CD8-positive, alpha-beta memory T cell (primary cell): ENCODE results near the gene IL23R. TPM values are rescaled to one million over a fixed set of nuclear protein-coding genes. Genes with fewer than 3 reads are reported as not detected.
A peak's percentile ranks its signal among the peaks of the same experiment; 100 is the strongest.

Experiments used
- CTCF ChIA-PET: fragments of 350-600 bp; sonication (Branson Sonifier 250); formaldehyde crosslinking; loops from one replicate; lab custom pipeline; 2021; ENCODE audit warnings: antibody characterized with exemption; lab: Charles Lee
- POLR2A ChIA-PET: fragments of 350-600 bp; sonication (Branson Sonifier 250); formaldehyde crosslinking; loops from one replicate; lab custom pipeline; 2021; ENCODE audit warnings: antibody characterized with exemption; lab: Charles Lee
- DNase-seq, 5 donors: peaks; one replicate each; pipeline versions ENCODE4 v3.0.0 to v3.0.0-alpha.2; 2020 to 2022; ENCODE audit warnings: mixed read lengths in 1 of 5
- H3K27ac ChIP-seq: one replicate; pipeline ENCODE4 v1.7.0; 2013; ENCODE audit warnings: low read depth, mild to moderate bottlenecking, low read length, moderate library complexity
- H3K27me3 ChIP-seq: 2 replicates; pipeline ENCODE4 v1.7.0; 2013; ENCODE audit warnings: low read length, mild to moderate bottlenecking; ENCODE audit not compliant: insufficient read depth, poor library complexity, severe bottlenecking
- H3K36me3 ChIP-seq: 2 replicates; pipeline ENCODE4 v1.7.0; 2013; ENCODE audit warnings: mild to moderate bottlenecking, low read length, moderate library complexity; ENCODE audit not compliant: insufficient read depth
- H3K4me1 ChIP-seq: 2 replicates; pipeline ENCODE4 v1.7.0; 2013; ENCODE audit warnings: mild to moderate bottlenecking, low read length, moderate library complexity; ENCODE audit not compliant: insufficient read depth
- H3K4me3 ChIP-seq: 2 replicates; pipeline ENCODE4 v1.7.0; 2013; ENCODE audit warnings: mild to moderate bottlenecking, low read length
- H3K9me3 ChIP-seq: 2 replicates; pipeline ENCODE4 v1.7.0; 2013; ENCODE audit warnings: mild to moderate bottlenecking, low read length
- H3K27ac Mint-ChIP-seq, 8 donors: one replicate each; pipeline ENCODE4 v1.8.0; 2020 to 2021; ENCODE audit warnings: mixed read lengths in 8 of 8, mild to moderate bottlenecking in 6 of 8, inconsistent platforms in 3 of 8, moderate library complexity in 3 of 8
- H3K27me3 Mint-ChIP-seq, 2 donors: one replicate each; pipeline ENCODE4 v1.8.0; 2020 to 2021; ENCODE audit warnings: mixed read lengths in 2 of 2, mild to moderate bottlenecking in 1 of 2, moderate library complexity in 1 of 2
- H3K36me3 Mint-ChIP-seq, 3 donors: one replicate each; pipeline ENCODE4 v1.8.0; 2020 to 2021; ENCODE audit warnings: mixed read lengths in 3 of 3, inconsistent platforms in 1 of 3, mild to moderate bottlenecking in 1 of 3
- H3K4me1 Mint-ChIP-seq, 3 donors: one replicate each; pipeline ENCODE4 v1.8.0; 2020 to 2021; ENCODE audit warnings: mixed read lengths in 3 of 3, inconsistent platforms in 1 of 3, mild to moderate bottlenecking in 1 of 3
- H3K4me3 Mint-ChIP-seq, 7 donors: one replicate each; pipeline ENCODE4 v1.8.0; 2020 to 2021; ENCODE audit warnings: mixed read lengths in 7 of 7, mild to moderate bottlenecking in 6 of 7, moderate library complexity in 4 of 7, inconsistent platforms in 2 of 7
- H3K9me3 Mint-ChIP-seq, 5 donors: one replicate each; pipeline ENCODE4 v1.8.0; 2020 to 2022; ENCODE audit warnings: mixed read lengths in 5 of 5, mild to moderate bottlenecking in 3 of 5, moderate library complexity in 2 of 5, inconsistent platforms in 1 of 5
- polyA plus RNA-seq: library from polyadenylated mRNA; unstranded; fragments of 300-500 nt; fragmentation: Illumina TruSeq; gene quantifications from one replicate; pipeline ENCODE4 v1.2.3, GENCODE V29; 2021
- total RNA-seq, 2 experiments: library from RNA; stranded (reverse); gene quantifications; one replicate each; pipeline ENCODE4 v1.2.3, GENCODE V29; 2021

Gene IL23R
- total and polyA plus RNA-seq, 3 experiments from 2014 or later, result 1.6 to 9.2 (median 1.7) TPM

DNA sequence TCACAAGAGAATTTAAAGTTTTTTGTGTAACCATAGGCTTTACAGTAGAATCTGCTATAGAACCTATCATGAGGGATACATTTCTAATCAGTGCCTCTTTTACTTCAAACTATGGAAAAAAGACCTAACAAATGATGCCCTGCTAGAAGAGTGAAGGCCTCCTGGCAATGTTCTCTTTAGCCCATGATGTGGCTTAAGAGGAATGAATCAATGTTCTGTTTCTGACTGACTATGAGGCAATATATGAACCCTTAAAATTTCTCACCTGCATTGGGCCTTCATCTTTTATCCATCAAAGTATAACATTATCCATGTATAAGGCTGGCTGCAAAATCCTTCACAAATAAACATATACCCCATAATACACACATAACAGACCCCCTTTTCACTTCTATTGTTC, 75.8 kb downstream of the IL23R start:
- CTCF ChIA-PET, result interaction anchor here (0.9 kb wide), 1 partner anchor 258 kb away, joined by 3 read pairs; no protein-coding TSS in a partner anchor
- Mint-ChIP-seq H3K9me3 (peaks cover 0 to 3% (median 0%) of the 10 kb centered on the region in 5 donors), H3K4me3 (no peak overlapping the region), H3K27ac (peak overlapping the region in 1 of 8 donors; percentile 4), H3K27me3 (peaks cover 0 to 1% of the 10 kb centered on the region in 2 donors), H3K4me1 (peaks cover 0 to 3% (median 0%) of the 10 kb centered on the region in 3 donors), H3K36me3 (peaks cover 0 to 22% (median 1%) of the 10 kb centered on the region in 3 donors)
- no peak overlapping the region for H3K4me3 ChIP-seq
- POLR2A ChIA-PET, result no interaction called here
- no peaks in the 10 kb centered on the region for H3K4me1 ChIP-seq
- H3K36me3 ChIP-seq, result no peaks in the 10 kb centered on the region
- H3K27ac ChIP-seq, result no peak overlapping the region
- no peak for DNase-seq
- H3K9me3 ChIP-seq, result no peaks in the 10 kb centered on the region
- no peaks in the 10 kb centered on the region for H3K27me3 ChIP-seq

DNA sequence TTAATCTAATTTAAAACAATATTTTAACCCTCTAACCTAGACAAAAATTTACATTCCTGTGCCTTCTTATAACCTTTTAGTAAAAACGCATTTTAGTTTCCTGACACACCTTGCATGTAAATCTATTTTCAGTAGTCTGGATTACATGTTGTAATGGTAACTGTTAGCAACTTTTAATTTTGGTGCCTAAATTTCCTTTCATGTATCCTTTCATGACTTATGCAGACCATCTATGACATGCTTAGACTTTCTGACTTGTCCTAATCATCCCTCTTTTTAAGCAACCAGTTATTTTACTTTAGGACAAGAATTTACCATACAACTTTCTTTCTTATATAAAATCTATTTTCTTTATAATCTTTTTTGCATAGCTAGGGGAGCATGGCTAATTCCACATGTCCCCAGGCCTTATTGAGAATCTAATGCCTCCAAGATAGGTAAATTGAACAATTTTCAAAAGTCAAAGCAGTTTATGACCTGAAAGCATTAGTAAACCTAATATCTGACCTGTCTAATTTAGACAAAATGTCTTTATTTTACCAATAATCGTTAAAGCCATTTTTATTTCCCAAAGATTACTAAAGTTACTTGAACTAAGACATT, 83.9 kb downstream of the IL23R start:
- Mint-ChIP-seq H3K4me1 (peaks cover 0 to under 1% (median 0%) of the 10 kb centered on the region in 3 donors), H3K27me3 (peaks cover 4 to 16% of the 10 kb centered on the region in 2 donors), H3K27ac (no peak overlapping the region), H3K36me3 (peaks cover 2 to 25% (median 2%) of the 10 kb centered on the region in 3 donors), H3K9me3 (peaks cover 6 to 9% (median 7%) of the 10 kb centered on the region in 5 donors), H3K4me3 (no peak overlapping the region)
- H3K27me3 ChIP-seq, result no peaks in the 10 kb centered on the region
- DNase-seq, result no peak
- H3K4me3 ChIP-seq, result no peak overlapping the region
- H3K27ac ChIP-seq, result no peak overlapping the region
- H3K36me3 ChIP-seq, result no peaks in the 10 kb centered on the region
- ChIA-PET CTCF (no interaction called here), POLR2A (no interaction called here)
- no peaks in the 10 kb centered on the region for H3K9me3 ChIP-seq
- no peaks in the 10 kb centered on the region for H3K4me1 ChIP-seq

DNA sequence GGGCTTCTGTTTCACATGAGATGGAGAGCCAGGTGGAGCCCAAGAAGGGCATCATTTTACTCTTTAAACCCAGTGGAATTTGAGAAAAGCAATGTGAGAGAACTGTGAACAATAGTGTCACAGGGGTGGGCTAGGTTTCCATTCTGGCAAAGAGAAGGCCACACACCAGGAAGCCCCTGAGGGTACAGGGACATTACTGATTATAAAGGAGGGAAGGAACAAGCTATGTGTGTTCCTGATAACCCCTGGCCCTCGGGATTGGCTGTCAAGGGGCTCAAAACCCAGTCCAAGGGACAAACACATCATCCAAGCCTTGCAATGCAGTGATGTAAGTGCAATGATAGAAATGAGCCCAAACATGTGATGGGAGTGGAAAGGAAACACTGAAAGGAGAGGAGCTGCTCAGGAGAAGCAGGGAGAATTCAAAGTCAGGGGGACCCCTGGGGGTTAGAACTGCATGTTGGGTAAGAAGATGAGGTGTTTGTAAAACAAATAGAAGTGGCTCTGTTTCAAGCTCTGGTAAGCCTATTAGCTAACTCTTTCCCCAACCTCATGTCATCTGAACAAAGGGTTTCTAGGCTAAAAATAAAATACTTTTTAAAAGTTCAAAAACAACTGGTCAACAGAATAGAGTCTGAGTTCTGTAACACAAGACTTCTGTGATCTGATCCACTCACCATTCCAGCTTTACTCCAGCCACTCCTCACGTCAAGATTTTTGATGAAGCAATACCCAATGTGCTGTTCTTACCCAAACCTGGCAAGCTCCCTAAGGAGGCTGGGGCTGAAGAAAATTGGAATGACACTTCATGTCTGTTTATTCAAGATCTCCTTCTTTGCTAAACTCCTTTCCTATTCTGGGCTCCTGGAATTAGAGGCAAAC, 90.3 kb downstream of the IL23R start:
- Histone ChIP-seq H3K4me1 (peaks cover 1% of the 10 kb centered on the region), H3K27me3 (no peaks in the 10 kb centered on the region), H3K27ac (no peak overlapping the region), H3K4me3 (no peak overlapping the region), H3K9me3 (no peaks in the 10 kb centered on the region), H3K36me3 (no peaks in the 10 kb centered on the region)
- Mint-ChIP-seq H3K27ac (peak overlapping the region in 4 of 8 donors; percentile 24 to 75 (median 50)), H3K4me3 (no peak overlapping the region), H3K9me3 (no peaks in the 10 kb centered on the region), H3K4me1 (peaks cover 0 to 6% (median 3%) of the 10 kb centered on the region in 3 donors), H3K27me3 (peaks cover 0 to 7% of the 10 kb centered on the region in 2 donors), H3K36me3 (peaks cover 0 to 7% (median 3%) of the 10 kb centered on the region in 3 donors)
- POLR2A ChIA-PET, result no interaction called here
- no peak for DNase-seq
- CTCF ChIA-PET, result no interaction called here

DNA sequence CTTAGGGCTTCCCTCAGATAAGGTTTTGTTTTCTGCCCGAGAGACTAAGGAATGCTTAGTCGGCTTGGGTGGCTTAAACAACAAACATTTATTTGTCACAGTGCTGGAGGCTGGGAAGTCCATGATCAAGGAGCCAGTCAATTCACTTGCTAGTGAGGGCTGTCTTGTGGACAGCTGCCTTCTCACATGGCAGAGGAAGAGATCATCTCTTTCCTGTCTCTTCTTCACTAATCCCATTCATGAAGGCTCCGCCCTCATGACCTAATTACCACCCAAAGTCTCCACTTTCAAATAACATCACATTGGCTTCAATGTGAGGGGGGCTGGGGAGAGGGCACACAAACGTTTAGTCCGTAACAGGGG, 90.9 kb downstream of the IL23R start:
- Mint-ChIP-seq H3K27ac (peak overlapping the region in 2 of 8 donors; percentile 32 to 75), H3K4me3 (no peak overlapping the region), H3K27me3 (peaks cover 0 to 6% of the 10 kb centered on the region in 2 donors), H3K4me1 (peaks cover 5 to 12% (median 10%) of the 10 kb centered on the region in 3 donors), H3K9me3 (no peaks in the 10 kb centered on the region), H3K36me3 (peaks cover 0 to 6% (median 3%) of the 10 kb centered on the region in 3 donors)
- Histone ChIP-seq H3K4me1 (peaks cover 7% of the 10 kb centered on the region), H3K27ac (no peak overlapping the region), H3K36me3 (no peaks in the 10 kb centered on the region), H3K4me3 (no peak overlapping the region), H3K9me3 (no peaks in the 10 kb centered on the region), H3K27me3 (no peaks in the 10 kb centered on the region)
- ChIA-PET POLR2A (no interaction called here), CTCF (no interaction called here)
- DNase-seq, result no peak

DNA sequence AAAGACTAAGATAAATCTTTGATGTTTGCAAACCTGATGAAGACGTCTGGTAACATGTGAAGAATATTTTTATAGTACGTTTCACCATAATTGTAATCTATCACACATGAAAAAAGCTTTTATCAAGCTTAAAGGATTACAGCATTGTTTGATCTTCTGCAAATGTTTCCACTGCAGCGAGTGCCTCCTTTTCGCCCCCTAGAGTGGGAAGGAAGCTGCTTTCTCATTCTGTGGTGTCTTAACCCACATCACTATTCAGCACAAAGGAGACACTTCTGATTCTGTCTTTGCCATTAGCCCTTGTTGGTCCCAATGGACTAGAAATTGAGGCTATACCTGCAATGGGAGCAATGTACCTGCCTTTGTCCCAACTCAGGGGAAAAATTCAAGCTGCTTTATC, 95.4 kb downstream of the IL23R start:
- peak overlapping the region in 3 of 8 donors; percentile 42 to 53 (median 43) for H3K27ac Mint-ChIP-seq
- POLR2A ChIA-PET, result no interaction called here
- H3K27ac ChIP-seq, result no peak overlapping the region
- H3K9me3 ChIP-seq, result no peaks in the 10 kb centered on the region
- H3K36me3 ChIP-seq, result no peaks in the 10 kb centered on the region
- peaks cover 16% of the 10 kb centered on the region for H3K4me1 ChIP-seq
- H3K4me3 Mint-ChIP-seq, result no peak overlapping the region
- CTCF ChIA-PET, result no interaction called here
- H3K4me3 ChIP-seq, result no peak overlapping the region
- H3K4me1 Mint-ChIP-seq, result peaks cover 25 to 36% (median 32%) of the 10 kb centered on the region in 3 donors
- H3K27me3 ChIP-seq, result no peaks in the 10 kb centered on the region
- no peaks in the 10 kb centered on the region for H3K27me3 Mint-ChIP-seq
- H3K36me3 Mint-ChIP-seq, result peaks cover 0 to 1% (median 0%) of the 10 kb centered on the region in 3 donors
- no peaks in the 10 kb centered on the region for H3K9me3 Mint-ChIP-seq
- DNase-seq, result peak in 2 of 5 donors; percentile 21 to 56

DNA sequence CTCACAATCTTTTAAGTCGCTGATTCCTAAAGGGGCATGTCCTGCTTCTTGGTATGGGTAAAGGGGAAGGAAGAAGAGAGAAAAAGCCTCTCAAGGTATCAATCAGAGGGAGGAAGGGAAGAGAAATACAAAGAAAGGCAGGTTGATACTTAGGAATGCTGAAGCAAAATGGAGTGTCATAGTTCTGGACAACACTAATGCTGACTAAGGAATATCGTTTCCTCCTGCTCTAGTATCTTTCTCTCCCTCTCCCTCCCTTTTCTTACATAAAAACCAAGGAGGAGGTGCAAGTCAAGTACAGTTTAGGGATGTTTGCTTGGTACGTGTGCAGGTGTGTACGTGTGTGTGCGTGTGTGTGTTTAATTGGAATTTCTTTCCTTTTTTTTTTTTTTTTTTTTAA, 96.5 kb downstream of the IL23R start:
- CTCF ChIA-PET, result no interaction called here
- H3K27ac ChIP-seq, result no peak overlapping the region
- Mint-ChIP-seq H3K4me3 (peak overlapping the region in 1 of 7 donors; percentile 15), H3K4me1 (peaks cover 25 to 36% (median 28%) of the 10 kb centered on the region in 3 donors), H3K27ac (peak overlapping the region in 1 of 8 donors; percentile 96), H3K27me3 (no peaks in the 10 kb centered on the region), H3K9me3 (no peaks in the 10 kb centered on the region), H3K36me3 (peaks cover 0 to 1% (median 0%) of the 10 kb centered on the region in 3 donors)
- no peaks in the 10 kb centered on the region for H3K36me3 ChIP-seq
- POLR2A ChIA-PET, result interaction anchor here (0.6 kb wide), 1 partner anchor 9 kb away, joined by 3 read pairs; no protein-coding TSS in a partner anchor
- H3K4me1 ChIP-seq, result peaks cover 16% of the 10 kb centered on the region
- DNase-seq, result no peak
- no peaks in the 10 kb centered on the region for H3K9me3 ChIP-seq
- no peaks in the 10 kb centered on the region for H3K27me3 ChIP-seq
- no peak overlapping the region for H3K4me3 ChIP-seq

DNA sequence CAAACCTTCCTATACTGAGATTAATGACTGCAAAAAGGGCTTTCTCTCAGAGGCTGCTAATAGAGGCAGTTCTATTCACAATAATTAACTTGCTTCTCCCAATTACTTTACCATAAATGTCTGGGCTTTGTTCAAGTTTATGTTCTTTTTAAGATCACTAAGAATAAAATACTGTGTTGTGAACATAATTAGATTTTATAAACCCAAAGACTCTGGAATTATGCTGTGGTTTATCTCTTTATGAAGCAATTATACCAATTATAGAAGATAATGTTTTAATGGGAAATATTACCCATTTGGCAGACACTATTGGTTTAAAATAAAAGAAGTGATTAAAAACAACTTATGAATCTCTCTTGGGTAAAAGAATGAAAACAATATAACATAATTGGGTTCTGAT, 97.9 kb downstream of the IL23R start:
- CTCF ChIA-PET, result no interaction called here
- Histone ChIP-seq H3K9me3 (no peaks in the 10 kb centered on the region), H3K27me3 (no peaks in the 10 kb centered on the region), H3K27ac (no peak overlapping the region), H3K4me3 (no peak overlapping the region), H3K36me3 (no peaks in the 10 kb centered on the region), H3K4me1 (peaks cover 16% of the 10 kb centered on the region)
- no peaks in the 10 kb centered on the region for H3K36me3 Mint-ChIP-seq
- no peak for DNase-seq
- peaks cover 25 to 36% (median 28%) of the 10 kb centered on the region in 3 donors for H3K4me1 Mint-ChIP-seq
- H3K9me3 Mint-ChIP-seq, result no peaks in the 10 kb centered on the region
- no peaks in the 10 kb centered on the region for H3K27me3 Mint-ChIP-seq
- POLR2A ChIA-PET, result no interaction called here
- H3K4me3 Mint-ChIP-seq, result peak overlapping the region in 2 of 7 donors; percentile 14 to 76
- peak overlapping the region in 4 of 8 donors; percentile 61 to 80 (median 70) for H3K27ac Mint-ChIP-seq

DNA sequence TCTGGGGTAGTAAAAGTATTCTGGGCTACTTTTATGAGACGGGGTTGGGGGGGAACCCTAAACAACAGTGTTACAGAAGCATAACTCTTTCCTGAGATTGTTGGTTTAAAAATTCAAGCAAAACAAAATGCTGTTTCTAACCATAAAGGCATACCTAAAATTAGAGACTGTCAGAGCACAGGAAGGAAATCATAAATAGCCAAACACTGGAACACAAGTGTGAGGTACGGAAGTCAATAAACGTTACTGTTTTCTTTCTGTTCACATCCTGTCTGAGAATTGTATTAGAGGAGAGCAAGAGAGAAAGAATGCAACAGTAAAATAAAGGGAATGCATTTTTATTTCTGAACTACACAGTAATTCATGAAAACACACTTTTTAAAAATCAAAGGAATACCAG, 98.6 kb downstream of the IL23R start:
- H3K4me3 Mint-ChIP-seq, result peak overlapping the region; percentile 6 to 82 (median 63)
- peak overlapping the region in 7 of 8 donors; percentile 52 to 92 (median 80) for H3K27ac Mint-ChIP-seq
- ChIA-PET POLR2A (no interaction called here), CTCF (no interaction called here)
- H3K9me3 ChIP-seq, result no peaks in the 10 kb centered on the region
- H3K4me3 ChIP-seq, result no peak overlapping the region
- no peak for DNase-seq
- H3K27me3 ChIP-seq, result no peaks in the 10 kb centered on the region
- peaks cover 16% of the 10 kb centered on the region for H3K4me1 ChIP-seq
- no peak overlapping the region for H3K27ac ChIP-seq
- no peaks in the 10 kb centered on the region for H3K36me3 ChIP-seq
- no peaks in the 10 kb centered on the region for H3K36me3 Mint-ChIP-seq
- H3K27me3 Mint-ChIP-seq, result no peaks in the 10 kb centered on the region
- H3K9me3 Mint-ChIP-seq, result no peaks in the 10 kb centered on the region
- H3K4me1 Mint-ChIP-seq, result peaks cover 25 to 36% (median 28%) of the 10 kb centered on the region in 3 donors
